GM23338 (cell line): ENCODE results near the gene DDA1.

Source experiments
- EZH2 ChIP-seq: fragments of 200-600 bp; sonication (generic); IDR thresholded peaks from one replicate; pipeline ENCODE4 v1.8.0; 2017; ENCODE audit warnings: antibody characterized with exemption, mild to moderate bottlenecking, low read depth; ENCODE audit not compliant: unreplicated experiment
- EZH2phosphoT487 ChIP-seq: fragments of 200-600 bp; sonication (generic); IDR thresholded peaks from one replicate; pipeline ENCODE4 v1.8.1; 2018; ENCODE audit warnings: antibody characterized with exemption; ENCODE audit not compliant: unreplicated experiment
- JUNB ChIP-seq: IDR thresholded peaks from one replicate; pipeline ENCODE4 v1.6.1; 2016; ENCODE audit warnings: antibody characterized with exemption; ENCODE audit not compliant: unreplicated experiment
- NANOG ChIP-seq: IDR thresholded peaks from 2 replicates; pipeline ENCODE4 v1.6.1; 2016; ENCODE audit warnings: antibody characterized with exemption, borderline replicate concordance
- POLR2AphosphoS5 ChIP-seq: IDR thresholded peaks from 2 replicates; pipeline ENCODE4 v1.6.1; 2016; ENCODE audit warnings: antibody characterized with exemption, low read depth
- STAT1 ChIP-seq: IDR thresholded peaks from one replicate; pipeline ENCODE4 v1.6.1; 2016; ENCODE audit warnings: antibody characterized with exemption; ENCODE audit not compliant: unreplicated experiment
- ZNF114 ChIP-seq: fragments of 250-450 bp; sonication (Bioruptor Pico); IDR thresholded peaks from 2 replicates; pipeline ENCODE4 v1.5.0; 2020; ENCODE audit warnings: mild to moderate bottlenecking, moderate library complexity
- TF ChIP-seq, protein P1 (sequence below), 2 experiments: fragments of 200-600 bp in 1 of 2; sonication (generic) in 1 of 2; conservative IDR thresholded peaks; 2 replicates each; pipeline versions ENCODE4 v1.5.1 to v1.6.1; 2016 to 2017; ENCODE audit warnings: antibody characterized with exemption in 2 of 2, low read depth in 2 of 2, mild to moderate bottlenecking in 2 of 2, moderate library complexity in 1 of 2
- TF ChIP-seq, protein P2 (sequence below): IDR thresholded peaks from one replicate; pipeline ENCODE4 v1.6.1; 2018; ENCODE audit warnings: antibody characterized with exemption; ENCODE audit not compliant: unreplicated experiment
- TF ChIP-seq, protein P3 (sequence below): IDR thresholded peaks from 2 replicates; pipeline ENCODE4 v1.6.1; 2016; ENCODE audit warnings: antibody characterized with exemption

DNA sequence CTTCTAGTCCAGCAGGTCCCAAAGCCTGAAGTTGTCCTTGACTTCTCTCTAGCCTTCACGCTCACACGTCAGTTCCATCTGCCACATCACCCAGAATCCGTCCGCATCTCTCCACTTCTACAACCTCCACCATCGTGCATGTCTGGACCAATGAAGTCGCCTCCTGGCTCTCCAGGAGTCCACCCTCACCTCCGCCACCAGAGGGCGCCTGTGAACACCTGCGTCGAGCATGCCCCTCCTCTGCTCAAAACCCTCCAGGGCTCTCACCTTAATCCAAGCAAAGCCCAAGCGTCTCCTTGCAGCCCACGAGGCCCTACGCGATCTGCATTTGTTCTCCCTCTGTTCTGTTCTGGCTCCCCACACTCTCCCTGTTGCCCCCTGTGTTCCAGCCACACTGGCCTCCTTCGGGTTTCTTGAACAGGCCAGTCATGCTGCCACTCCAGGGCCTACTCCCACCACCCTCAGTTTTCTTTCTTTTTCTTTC, 48.5 kb upstream of the DDA1 start:
- TF ChIP-seq, protein P1, sequence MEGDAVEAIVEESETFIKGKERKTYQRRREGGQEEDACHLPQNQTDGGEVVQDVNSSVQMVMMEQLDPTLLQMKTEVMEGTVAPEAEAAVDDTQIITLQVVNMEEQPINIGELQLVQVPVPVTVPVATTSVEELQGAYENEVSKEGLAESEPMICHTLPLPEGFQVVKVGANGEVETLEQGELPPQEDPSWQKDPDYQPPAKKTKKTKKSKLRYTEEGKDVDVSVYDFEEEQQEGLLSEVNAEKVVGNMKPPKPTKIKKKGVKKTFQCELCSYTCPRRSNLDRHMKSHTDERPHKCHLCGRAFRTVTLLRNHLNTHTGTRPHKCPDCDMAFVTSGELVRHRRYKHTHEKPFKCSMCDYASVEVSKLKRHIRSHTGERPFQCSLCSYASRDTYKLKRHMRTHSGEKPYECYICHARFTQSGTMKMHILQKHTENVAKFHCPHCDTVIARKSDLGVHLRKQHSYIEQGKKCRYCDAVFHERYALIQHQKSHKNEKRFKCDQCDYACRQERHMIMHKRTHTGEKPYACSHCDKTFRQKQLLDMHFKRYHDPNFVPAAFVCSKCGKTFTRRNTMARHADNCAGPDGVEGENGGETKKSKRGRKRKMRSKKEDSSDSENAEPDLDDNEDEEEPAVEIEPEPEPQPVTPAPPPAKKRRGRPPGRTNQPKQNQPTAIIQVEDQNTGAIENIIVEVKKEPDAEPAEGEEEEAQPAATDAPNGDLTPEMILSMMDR (conservative IDR thresholded peaks at IDR 0.05; ENCODE audit: low read depth in 2 of 2), result peak; percentile 95 to 96
- TF ChIP-seq POLR2AphosphoS5, result peak; percentile 35; the same call in 1 of the 2 replicates
- no peak for TF ChIP-seq EZH2
- TF ChIP-seq, protein P2, sequence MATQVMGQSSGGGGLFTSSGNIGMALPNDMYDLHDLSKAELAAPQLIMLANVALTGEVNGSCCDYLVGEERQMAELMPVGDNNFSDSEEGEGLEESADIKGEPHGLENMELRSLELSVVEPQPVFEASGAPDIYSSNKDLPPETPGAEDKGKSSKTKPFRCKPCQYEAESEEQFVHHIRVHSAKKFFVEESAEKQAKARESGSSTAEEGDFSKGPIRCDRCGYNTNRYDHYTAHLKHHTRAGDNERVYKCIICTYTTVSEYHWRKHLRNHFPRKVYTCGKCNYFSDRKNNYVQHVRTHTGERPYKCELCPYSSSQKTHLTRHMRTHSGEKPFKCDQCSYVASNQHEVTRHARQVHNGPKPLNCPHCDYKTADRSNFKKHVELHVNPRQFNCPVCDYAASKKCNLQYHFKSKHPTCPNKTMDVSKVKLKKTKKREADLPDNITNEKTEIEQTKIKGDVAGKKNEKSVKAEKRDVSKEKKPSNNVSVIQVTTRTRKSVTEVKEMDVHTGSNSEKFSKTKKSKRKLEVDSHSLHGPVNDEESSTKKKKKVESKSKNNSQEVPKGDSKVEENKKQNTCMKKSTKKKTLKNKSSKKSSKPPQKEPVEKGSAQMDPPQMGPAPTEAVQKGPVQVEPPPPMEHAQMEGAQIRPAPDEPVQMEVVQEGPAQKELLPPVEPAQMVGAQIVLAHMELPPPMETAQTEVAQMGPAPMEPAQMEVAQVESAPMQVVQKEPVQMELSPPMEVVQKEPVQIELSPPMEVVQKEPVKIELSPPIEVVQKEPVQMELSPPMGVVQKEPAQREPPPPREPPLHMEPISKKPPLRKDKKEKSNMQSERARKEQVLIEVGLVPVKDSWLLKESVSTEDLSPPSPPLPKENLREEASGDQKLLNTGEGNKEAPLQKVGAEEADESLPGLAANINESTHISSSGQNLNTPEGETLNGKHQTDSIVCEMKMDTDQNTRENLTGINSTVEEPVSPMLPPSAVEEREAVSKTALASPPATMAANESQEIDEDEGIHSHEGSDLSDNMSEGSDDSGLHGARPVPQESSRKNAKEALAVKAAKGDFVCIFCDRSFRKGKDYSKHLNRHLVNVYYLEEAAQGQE, result no peak
- no peak for TF ChIP-seq EZH2phosphoT487
- no peak for TF ChIP-seq JUNB
- no peak for TF ChIP-seq NANOG
- TF ChIP-seq, protein P3, sequence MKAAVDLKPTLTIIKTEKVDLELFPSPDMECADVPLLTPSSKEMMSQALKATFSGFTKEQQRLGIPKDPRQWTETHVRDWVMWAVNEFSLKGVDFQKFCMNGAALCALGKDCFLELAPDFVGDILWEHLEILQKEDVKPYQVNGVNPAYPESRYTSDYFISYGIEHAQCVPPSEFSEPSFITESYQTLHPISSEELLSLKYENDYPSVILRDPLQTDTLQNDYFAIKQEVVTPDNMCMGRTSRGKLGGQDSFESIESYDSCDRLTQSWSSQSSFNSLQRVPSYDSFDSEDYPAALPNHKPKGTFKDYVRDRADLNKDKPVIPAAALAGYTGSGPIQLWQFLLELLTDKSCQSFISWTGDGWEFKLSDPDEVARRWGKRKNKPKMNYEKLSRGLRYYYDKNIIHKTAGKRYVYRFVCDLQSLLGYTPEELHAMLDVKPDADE, result no peak
- no peak for TF ChIP-seq STAT1
- TF ChIP-seq ZNF114 (CRISPR knock-in tag), result no peak
